ENCODE results near the gene RRP1. TPM values are rescaled to one million over a fixed set of nuclear protein-coding genes. Genes with fewer than 3 reads are reported as not detected.

RRP1 gene
- total and polyA plus RNA-seq, 7 experiments from 2014 or later: 10.1 to 33.1 (median 24.7) TPM

- intact Hi-C loops (cut with micrococcal nuclease): no loop called here
Observed at GRCh38 chr21:43815107-43815613, 25.8 kb downstream of the RRP1 start.

GRCh38 chr21:43815991-43816390, 26.6 kb downstream of the RRP1 start:
- intact Hi-C loops (cut with micrococcal nuclease): no loop called here
- Mint-ChIP-seq H3K4me1 (peaks cover 0 to 13% (median 6%) of the 10 kb centered on the region in 7 donors), H3K36me3 (peaks cover 5 to 10% (median 8%) of the 10 kb centered on the region in 5 donors), H3K4me3 (no peak overlapping the region), H3K9me3 (peaks cover 4 to 8% (median 6%) of the 10 kb centered on the region in 11 donors), H3K27me3 (peaks cover 0 to 6% (median 0%) of the 10 kb centered on the region in 5 donors), H3K27ac (no peak overlapping the region)
- Histone ChIP-seq H3K27me3 (ENCODE audit: control insufficient read depth in 2 of 2, insufficient read depth in 2 of 2, low read length in 2 of 2) (no peaks in the 10 kb centered on the region), H3K36me3 (ENCODE audit: control insufficient read depth in 2 of 3, insufficient read depth in 3 of 3, low read length in 3 of 3) (no peaks in the 10 kb centered on the region), H3K27ac (ENCODE audit: low read depth, low read length) (no peak overlapping the region), H3K4me1 (ENCODE audit: control insufficient read depth in 2 of 2, insufficient read depth in 2 of 2, low read length in 2 of 2) (no peaks in the 10 kb centered on the region), H3K4me3 (ENCODE audit: low read length) (no peak overlapping the region), H3K9me3 (ENCODE audit: control insufficient read depth in 2 of 3, low read length in 3 of 3) (peaks cover 0 to 9% (median 0%) of the 10 kb centered on the region in 3 experiments)
- DNase-seq: no peak
- no peak for ATAC-seq
- ChIA-PET CTCF (no interaction called here), POLR2A (no interaction called here)

More at GRCh38 chr21:43815107-43815613, 25.8 kb downstream of the RRP1 start:
- Mint-ChIP-seq H3K27me3 (peaks cover 0 to 6% (median 0%) of the 10 kb centered on the region in 5 donors), H3K4me1 (peaks cover 4 to 17% (median 12%) of the 10 kb centered on the region in 7 donors), H3K4me3 (no peak overlapping the region), H3K27ac (no peak overlapping the region), H3K36me3 (peaks cover 5 to 10% (median 8%) of the 10 kb centered on the region in 5 donors), H3K9me3 (peaks cover 4 to 8% (median 6%) of the 10 kb centered on the region in 11 donors)
- H3K36me3 ChIP-seq (ENCODE audit: control insufficient read depth in 2 of 3, insufficient read depth in 3 of 3, low read length in 3 of 3): no peaks in the 10 kb centered on the region
- ChIA-PET POLR2A (no interaction called here), CTCF (no interaction called here)
- ATAC-seq (no peak), DNase-seq (peak in 1 of 9 donors; percentile 5)
- H3K27ac ChIP-seq (ENCODE audit: low read depth, low read length): no peak overlapping the region
- no peaks in the 10 kb centered on the region for H3K27me3 ChIP-seq (ENCODE audit: control insufficient read depth in 2 of 2, insufficient read depth in 2 of 2, low read length in 2 of 2)
- peaks cover 0 to 9% (median 0%) of the 10 kb centered on the region in 3 experiments for H3K9me3 ChIP-seq (ENCODE audit: control insufficient read depth in 2 of 3, low read length in 3 of 3)
- H3K4me3 ChIP-seq (ENCODE audit: low read length): no peak overlapping the region
- H3K4me1 ChIP-seq (ENCODE audit: control insufficient read depth in 2 of 2, insufficient read depth in 2 of 2, low read length in 2 of 2): no peaks in the 10 kb centered on the region

DNA sequence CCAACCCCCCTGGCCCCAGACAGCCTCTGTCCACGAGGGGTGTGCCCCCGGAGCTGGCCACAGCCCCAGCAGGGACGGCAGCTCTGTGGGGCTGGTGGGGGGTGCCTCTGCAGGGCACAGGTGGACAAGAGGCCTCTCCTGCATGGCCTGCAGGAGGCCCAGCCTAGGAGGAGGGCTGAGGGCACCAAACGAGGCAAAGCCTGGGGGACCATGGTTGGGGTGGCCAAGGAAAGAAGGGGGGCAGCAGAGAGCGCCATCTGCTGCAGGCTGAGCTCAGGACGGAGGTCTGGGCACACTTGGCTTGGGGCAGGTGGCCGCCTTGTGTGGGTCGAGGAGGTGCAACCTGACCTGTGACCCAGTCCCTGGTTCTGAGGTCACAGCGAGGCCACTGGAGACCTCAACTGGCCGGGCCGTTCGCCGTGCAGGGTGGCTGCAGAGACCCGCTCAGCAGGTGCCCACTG, 27.3 kb downstream of the RRP1 start:
- peaks cover 5 to 10% (median 8%) of the 10 kb centered on the region in 5 donors for H3K36me3 Mint-ChIP-seq
- H3K27me3 ChIP-seq (ENCODE audit: control insufficient read depth in 2 of 2, insufficient read depth in 2 of 2, low read length in 2 of 2): no peaks in the 10 kb centered on the region
- ChIA-PET CTCF (no interaction called here), POLR2A (no interaction called here)
- intact Hi-C loops (cut with micrococcal nuclease): no loop called here
- peaks cover 4 to 8% (median 6%) of the 10 kb centered on the region in 11 donors for H3K9me3 Mint-ChIP-seq
- H3K9me3 ChIP-seq (ENCODE audit: control insufficient read depth in 2 of 3, low read length in 3 of 3): peaks cover 0 to 9% (median 0%) of the 10 kb centered on the region in 3 experiments
- DNase-seq: no peak
- ATAC-seq: no peak
- no peak overlapping the region for H3K27ac Mint-ChIP-seq
- no peak overlapping the region for H3K4me3 Mint-ChIP-seq
- H3K27me3 Mint-ChIP-seq: peaks cover 0 to 6% (median 0%) of the 10 kb centered on the region in 5 donors
- peaks cover 0 to 12% (median 6%) of the 10 kb centered on the region in 7 donors for H3K4me1 Mint-ChIP-seq
- no peaks in the 10 kb centered on the region for H3K36me3 ChIP-seq (ENCODE audit: control insufficient read depth in 2 of 3, insufficient read depth in 3 of 3, low read length in 3 of 3)
- no peak overlapping the region for H3K27ac ChIP-seq (ENCODE audit: low read depth, low read length)
- no peak overlapping the region for H3K4me3 ChIP-seq (ENCODE audit: low read length)
- H3K4me1 ChIP-seq (ENCODE audit: control insufficient read depth in 2 of 2, insufficient read depth in 2 of 2, low read length in 2 of 2): no peaks in the 10 kb centered on the region

- Histone ChIP-seq H3K4me3 (ENCODE audit: low read length) (no peak overlapping the region), H3K4me1 (ENCODE audit: control insufficient read depth in 2 of 2, insufficient read depth in 2 of 2, low read length in 2 of 2) (no peaks in the 10 kb centered on the region), H3K27me3 (ENCODE audit: control insufficient read depth in 2 of 2, insufficient read depth in 2 of 2, low read length in 2 of 2) (no peaks in the 10 kb centered on the region), H3K9me3 (ENCODE audit: control insufficient read depth in 2 of 3, low read length in 3 of 3) (peaks cover 0 to 9% (median 0%) of the 10 kb centered on the region in 3 experiments), H3K27ac (ENCODE audit: low read depth, low read length) (no peak overlapping the region), H3K36me3 (ENCODE audit: control insufficient read depth in 2 of 3, insufficient read depth in 3 of 3, low read length in 3 of 3) (no peaks in the 10 kb centered on the region)
- Mint-ChIP-seq H3K27ac (no peak overlapping the region), H3K4me3 (no peak overlapping the region), H3K27me3 (peaks cover 0 to 6% (median 0%) of the 10 kb centered on the region in 5 donors), H3K4me1 (peaks cover 0 to 12% (median 6%) of the 10 kb centered on the region in 7 donors), H3K9me3 (peaks cover 4 to 8% (median 6%) of the 10 kb centered on the region in 11 donors), H3K36me3 (peaks cover 5 to 10% (median 8%) of the 10 kb centered on the region in 5 donors)
- POLR2A ChIA-PET: interaction anchor here (0.6 kb wide), 1 partner anchor 276 kb away, joined by 3 read pairs; no protein-coding TSS in a partner anchor
- ATAC-seq: peak; percentile 47
- intact Hi-C loops (cut with micrococcal nuclease): no loop called here
- CTCF ChIA-PET: no interaction called here
- no peak for DNase-seq
Observed at GRCh38 chr21:43817157-43818086, 28.0 kb downstream of the RRP1 start.

DNA sequence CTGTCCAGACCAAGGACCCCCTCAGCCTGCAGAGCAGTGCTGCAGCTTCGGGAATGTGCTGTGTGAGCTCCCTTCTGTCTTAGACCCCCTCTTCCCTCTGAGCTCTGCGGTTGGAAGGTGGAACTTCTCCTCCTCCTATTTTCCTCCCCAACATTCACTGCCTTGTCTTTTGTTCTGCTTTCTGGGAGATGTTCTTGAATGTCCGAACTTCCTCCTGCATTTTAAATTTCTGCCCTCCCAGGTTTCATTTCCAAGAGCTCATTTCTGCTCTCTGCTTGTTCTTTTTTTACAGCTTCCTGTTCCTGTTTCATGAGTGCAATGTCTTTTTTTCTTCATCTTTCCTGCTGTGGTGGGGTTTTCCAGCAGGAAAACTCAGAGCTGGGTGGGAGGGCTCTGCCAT, 29.3 kb downstream of the RRP1 start:
- peaks cover 5 to 10% (median 8%) of the 10 kb centered on the region in 5 donors for H3K36me3 Mint-ChIP-seq
- peaks cover 4 to 8% (median 6%) of the 10 kb centered on the region in 11 donors for H3K9me3 Mint-ChIP-seq
- H3K4me1 Mint-ChIP-seq: peaks cover 0 to 12% (median 6%) of the 10 kb centered on the region in 7 donors
- intact Hi-C loops (cut with micrococcal nuclease): no loop called here
- no peaks in the 10 kb centered on the region for H3K4me1 ChIP-seq (ENCODE audit: control insufficient read depth in 2 of 2, insufficient read depth in 2 of 2, low read length in 2 of 2)
- H3K4me3 Mint-ChIP-seq: no peak overlapping the region
- H3K4me3 ChIP-seq (ENCODE audit: low read length): no peak overlapping the region
- ChIA-PET POLR2A (no interaction called here), CTCF (no interaction called here)
- no peak overlapping the region for H3K27ac ChIP-seq (ENCODE audit: low read depth, low read length)
- no peaks in the 10 kb centered on the region for H3K27me3 ChIP-seq (ENCODE audit: control insufficient read depth in 2 of 2, insufficient read depth in 2 of 2, low read length in 2 of 2)
- no peaks in the 10 kb centered on the region for H3K36me3 ChIP-seq (ENCODE audit: control insufficient read depth in 2 of 3, insufficient read depth in 3 of 3, low read length in 3 of 3)
- H3K27ac Mint-ChIP-seq: peak overlapping the region in 3 of 9 donors; percentile 13 to 62 (median 31)
- peaks cover 0 to 9% (median 0%) of the 10 kb centered on the region in 3 experiments for H3K9me3 ChIP-seq (ENCODE audit: control insufficient read depth in 2 of 3, low read length in 3 of 3)
- peak; percentile 48 for ATAC-seq
- no peak for DNase-seq
- peaks cover 0 to 6% (median 0%) of the 10 kb centered on the region in 5 donors for H3K27me3 Mint-ChIP-seq

GRCh38 chr21:43819511-43820405, 30.4 kb downstream of the RRP1 start:
- Histone ChIP-seq H3K27me3 (ENCODE audit: control insufficient read depth in 2 of 2, insufficient read depth in 2 of 2, low read length in 2 of 2) (no peaks in the 10 kb centered on the region), H3K36me3 (ENCODE audit: control insufficient read depth in 2 of 3, insufficient read depth in 3 of 3, low read length in 3 of 3) (no peaks in the 10 kb centered on the region), H3K4me1 (ENCODE audit: control insufficient read depth in 2 of 2, insufficient read depth in 2 of 2, low read length in 2 of 2) (no peaks in the 10 kb centered on the region), H3K9me3 (ENCODE audit: control insufficient read depth in 2 of 3, low read length in 3 of 3) (peaks cover 0 to 9% (median 0%) of the 10 kb centered on the region in 3 experiments), H3K4me3 (ENCODE audit: low read length) (no peak overlapping the region), H3K27ac (ENCODE audit: low read depth, low read length) (no peak overlapping the region)
- ChIA-PET CTCF (no interaction called here), POLR2A (no interaction called here)
- no peak overlapping the region for H3K4me3 Mint-ChIP-seq
- ATAC-seq (no peak), DNase-seq (no peak)
- H3K4me1 Mint-ChIP-seq: peaks cover 0 to 11% (median 2%) of the 10 kb centered on the region in 7 donors
- peaks cover 4 to 8% (median 6%) of the 10 kb centered on the region in 11 donors for H3K9me3 Mint-ChIP-seq
- intact Hi-C loops (cut with micrococcal nuclease): no loop called here
- peaks cover 5 to 10% (median 8%) of the 10 kb centered on the region in 5 donors for H3K36me3 Mint-ChIP-seq
- no peak overlapping the region for H3K27ac Mint-ChIP-seq
- peaks cover 0 to 6% (median 0%) of the 10 kb centered on the region in 5 donors for H3K27me3 Mint-ChIP-seq
